ENCODE results near the gene PELI2.

GRCh38 chr14:56187736-56188135 is 69.5 kb downstream of the PELI2 start:
- TF ChIP-seq CTCF (IDR thresholded peaks at IDR 0.05) (no peak), POLR2A (IDR thresholded peaks at IDR 0.05) (no peak)

Measured in testis (tissue), 2 donors.